Stimulated activated CD4-positive, alpha-beta T cell treated with anti-CD3 and anti-CD28 coated beads, Interleukin-1b, Interleukin-23, amount 100 ng/mL, for 24 hours (primary cell): ENCODE measurements around the gene KRT82.

ENCODE experiments used
- DNase-seq, 4 experiments: peaks; one replicate each; pipeline ENCODE4 v3.0.0-alpha.2; 2020; ENCODE audit warnings: low read depth in 4 of 4, low spot score in 1 of 4

The KRT82 gene

DNA sequence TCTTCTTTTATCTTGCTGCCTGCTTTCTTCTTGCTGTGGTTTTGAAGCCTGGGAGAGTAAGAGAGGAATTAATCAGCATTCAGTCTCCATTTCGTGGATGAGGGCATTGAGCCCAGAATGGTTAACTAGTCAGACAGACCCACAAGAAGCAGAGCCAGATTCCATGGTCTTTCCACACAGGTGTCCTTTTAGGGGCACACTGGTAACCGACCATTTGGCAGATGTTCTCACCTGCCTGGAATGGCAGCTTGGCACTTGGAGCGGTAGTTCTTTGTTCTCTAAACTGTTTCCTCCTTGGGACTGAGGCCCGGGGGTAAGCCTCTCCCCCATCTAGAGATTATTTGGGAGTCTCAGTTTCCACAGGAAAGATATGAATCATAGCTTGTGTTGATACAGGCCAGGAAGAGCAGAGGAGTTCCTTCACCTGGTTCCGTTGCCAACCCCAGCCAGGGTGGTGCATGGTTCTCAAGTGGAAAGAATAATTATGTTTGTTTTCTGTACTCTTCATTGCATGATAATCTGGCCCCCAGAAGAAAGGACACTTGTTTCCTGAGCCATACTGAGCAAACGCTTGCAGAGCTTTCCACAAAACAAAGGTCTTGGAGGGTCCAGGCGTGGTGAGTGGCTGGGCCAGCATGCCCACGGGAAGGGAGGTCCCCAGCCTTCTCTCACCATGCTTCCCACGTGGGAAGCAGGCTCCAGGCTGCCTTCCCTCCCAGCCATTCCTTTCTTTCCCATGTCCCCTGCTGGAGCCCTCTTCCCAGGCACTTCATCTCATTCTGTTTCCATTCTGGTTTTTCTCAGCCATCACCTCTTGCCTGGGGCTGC is 30.1 kb upstream of the KRT82 start:
- no peak for DNase-seq

DNA sequence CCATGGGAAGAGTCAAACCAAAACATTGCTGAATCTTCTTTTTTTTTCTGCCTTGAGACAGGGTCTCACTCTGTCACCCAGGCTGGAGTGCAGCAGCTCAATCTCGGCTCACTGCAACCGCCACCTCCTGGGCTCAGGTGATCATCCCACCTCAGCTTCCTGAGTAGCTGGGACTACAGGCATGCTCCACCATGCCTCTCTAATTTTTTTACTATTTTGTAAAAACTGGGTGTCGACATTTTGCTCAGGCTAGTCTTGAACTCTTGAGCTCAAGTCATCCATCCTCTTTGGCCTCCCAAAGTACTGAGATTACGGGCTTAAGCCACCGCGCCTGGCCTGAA is 29.5 kb upstream of the KRT82 start:
- no peak for DNase-seq

DNA sequence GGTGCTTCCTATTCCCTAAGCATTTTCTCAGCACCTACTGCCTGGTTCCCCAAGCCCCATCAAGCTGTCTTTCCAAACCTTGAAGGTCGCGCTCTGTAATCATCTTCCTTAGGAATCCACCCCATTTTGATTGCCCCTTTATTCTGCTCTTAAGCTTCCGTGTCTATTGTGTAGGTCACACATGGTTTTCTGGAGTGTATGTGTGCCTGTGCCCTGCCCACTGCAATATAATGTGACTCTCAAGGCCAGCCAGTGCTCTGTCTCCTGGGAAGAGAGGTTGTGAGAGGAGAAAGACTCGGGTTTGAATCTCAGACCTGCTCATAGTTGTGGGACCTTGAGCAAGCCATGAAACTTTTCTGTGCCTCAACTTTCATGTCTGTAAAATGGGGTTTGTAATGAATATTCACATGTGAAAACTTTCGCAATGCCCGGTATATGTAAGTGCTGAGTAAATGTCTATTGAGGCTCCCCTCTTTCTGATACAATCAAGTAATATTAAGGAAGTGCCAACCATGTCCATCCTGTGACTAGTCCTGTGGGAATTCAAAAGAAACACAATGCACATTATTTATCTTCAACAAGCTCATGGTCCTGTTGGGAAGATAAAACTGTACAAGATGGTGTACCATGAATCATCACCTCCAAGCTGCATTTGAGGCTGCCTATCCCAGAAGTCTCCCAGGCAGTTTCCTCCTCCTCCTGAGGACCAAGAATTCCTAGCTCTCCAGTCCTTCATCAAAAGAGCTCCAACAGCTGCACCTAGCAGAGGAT is 28.8 kb upstream of the KRT82 start:
- no peak for DNase-seq

DNA sequence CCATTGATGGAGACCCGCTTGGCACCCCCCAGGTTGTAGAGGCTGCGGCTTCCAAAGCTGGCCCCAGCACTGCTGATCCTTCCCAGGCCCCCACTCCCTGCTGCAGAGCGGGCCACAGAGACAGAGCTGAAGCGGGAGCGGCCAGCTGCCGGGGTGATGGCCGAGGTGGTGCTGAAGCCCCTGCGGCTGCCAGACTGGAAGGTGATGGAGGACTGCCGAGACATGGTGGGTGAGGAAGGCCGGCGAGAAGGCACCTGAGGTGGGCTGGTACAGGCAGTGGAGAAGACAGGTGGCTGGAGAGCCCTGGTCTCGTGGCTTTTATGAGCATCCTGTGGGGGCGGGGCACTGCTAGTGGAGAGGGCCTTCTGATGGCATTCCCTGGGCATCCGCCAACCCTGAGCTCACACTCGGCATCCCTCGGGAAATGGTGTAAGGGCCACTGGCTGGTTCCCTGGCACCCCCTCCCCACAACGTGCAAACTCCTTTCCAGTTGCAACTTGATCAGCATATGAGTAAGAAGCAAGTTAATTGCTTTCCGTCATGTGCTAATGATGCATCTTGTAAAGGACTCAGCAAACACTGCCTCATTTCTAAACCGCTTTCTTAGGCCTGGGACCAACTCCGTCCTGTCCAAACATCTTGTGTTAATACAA is 28.1 kb upstream of the KRT82 start, which contains the start of gene KRT75:
Gene KRT75 (minus strand): TSS at position 291 of the 653 bp plus-strand sequence. CDS start 67 bp downstream, at position 224.
- no peak for DNase-seq

DNA sequence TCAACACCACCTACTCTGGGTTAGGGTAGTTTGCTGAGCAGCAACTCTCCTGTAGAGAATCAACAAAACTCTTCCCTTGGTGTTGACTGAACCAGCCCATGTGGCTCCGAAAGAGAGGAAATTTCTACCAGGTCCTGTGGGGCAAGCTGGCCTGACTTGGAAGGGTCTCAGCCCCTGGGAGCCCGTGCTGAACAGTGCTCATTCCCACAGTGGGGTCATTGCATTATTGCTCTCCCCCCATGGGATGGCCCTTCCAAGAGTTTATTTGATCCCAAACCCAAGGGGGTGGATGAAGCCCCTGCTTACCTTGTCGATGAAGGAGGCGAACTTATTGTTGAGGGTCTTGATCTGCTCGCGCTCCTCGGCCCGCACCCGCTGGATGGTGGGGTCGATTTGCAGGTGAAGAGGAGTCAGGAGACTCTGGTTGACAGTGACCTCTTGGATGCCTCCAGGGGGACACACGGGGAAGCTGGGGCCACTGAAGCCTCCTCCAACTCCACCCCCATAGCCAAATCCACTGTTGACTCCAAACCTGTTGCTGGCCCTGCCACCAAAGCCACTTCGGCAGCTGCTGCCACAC is 27.5 kb upstream of the KRT82 start:
- DNase-seq = no peak

DNA sequence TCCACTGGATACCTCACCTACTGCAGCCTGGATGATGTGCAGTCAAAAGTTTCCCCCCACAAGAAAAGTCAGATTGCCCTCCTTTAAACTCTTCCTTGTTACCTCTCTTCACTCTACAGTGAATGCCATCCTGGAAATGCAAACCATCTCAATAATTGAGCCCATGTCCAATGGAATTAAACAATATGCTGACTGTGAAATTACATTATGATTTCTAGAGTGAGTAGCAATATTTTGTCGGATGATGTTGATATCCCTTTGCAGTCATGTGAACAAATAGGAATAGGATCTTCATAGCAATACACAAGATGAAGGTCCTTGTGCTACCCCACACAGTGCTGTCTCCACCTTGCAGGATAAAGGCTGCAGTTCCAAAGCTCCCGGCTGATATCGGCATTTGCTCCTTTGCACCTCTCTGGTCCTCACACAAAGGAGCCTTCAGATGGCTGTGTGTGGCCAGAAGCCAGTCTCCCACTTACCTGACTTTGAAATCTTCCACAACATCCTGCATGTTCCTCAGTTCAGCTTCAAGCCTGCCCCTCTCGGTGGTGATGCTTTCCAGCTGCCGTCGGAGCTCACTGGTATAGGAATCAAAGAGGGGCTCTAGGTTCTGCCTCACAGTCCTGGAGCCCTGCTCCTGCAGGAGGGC is 26.5 kb upstream of the KRT82 start:
- no peak for DNase-seq

DNA sequence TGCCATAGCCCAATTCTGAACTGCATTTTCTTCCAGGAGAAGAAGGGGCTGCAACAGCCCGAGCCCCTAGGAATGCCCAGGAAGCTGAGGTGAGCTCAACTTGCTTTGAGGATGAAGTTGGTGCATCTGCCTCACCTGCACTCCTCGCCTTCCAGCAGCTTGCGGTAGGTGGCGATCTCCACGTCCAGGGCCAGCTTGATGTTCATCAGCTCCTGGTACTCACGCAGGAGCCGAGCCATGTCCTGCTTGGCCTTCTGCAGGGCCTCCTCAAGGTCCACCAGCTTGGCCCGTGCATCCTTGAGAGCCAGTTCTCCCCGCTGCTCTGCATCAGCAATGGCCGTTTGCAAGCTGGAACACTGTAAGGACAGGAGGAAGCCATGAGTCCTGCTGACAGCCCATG is 22.0 kb upstream of the KRT82 start:
- no peak for DNase-seq

DNA sequence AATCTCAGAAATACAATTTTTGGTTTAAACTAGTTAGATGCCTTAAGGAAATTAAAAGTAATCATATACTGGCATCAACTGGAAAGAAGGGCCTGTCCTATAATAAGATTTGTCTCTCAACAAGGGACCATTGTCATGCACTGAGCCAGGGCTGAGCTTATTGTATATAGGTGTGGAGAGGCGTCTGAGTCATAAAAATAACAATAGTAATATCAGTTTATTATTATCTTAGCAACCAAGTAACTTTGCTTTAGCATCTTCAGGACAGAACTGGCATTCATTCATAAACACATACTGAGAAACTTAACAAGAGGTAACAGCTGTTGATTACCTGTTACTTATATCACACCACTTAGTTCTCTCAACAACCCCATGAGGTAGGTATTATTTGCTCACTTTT is 20.9 kb upstream of the KRT82 start:
- DNase-seq = no peak

DNA sequence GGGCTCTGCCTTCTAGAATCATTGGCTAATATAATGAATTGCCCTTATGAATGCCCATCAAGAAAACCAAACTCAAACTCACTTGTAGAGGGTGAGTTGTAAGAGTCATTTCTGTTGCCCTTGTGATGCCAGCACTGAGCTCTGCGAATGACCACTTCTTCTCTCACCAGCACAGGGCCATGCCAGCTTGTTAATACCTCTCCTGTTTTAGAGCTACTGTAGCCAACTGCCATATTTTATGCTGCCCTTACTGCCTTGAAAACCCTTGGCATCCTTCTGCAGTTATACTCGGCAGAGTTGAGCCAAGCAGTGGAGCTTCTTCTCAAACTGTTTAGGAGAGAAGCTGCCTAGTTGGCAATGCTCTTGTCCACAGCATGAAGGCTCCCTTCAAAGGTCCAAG is 19.9 kb upstream of the KRT82 start:
- no peak for DNase-seq

DNA sequence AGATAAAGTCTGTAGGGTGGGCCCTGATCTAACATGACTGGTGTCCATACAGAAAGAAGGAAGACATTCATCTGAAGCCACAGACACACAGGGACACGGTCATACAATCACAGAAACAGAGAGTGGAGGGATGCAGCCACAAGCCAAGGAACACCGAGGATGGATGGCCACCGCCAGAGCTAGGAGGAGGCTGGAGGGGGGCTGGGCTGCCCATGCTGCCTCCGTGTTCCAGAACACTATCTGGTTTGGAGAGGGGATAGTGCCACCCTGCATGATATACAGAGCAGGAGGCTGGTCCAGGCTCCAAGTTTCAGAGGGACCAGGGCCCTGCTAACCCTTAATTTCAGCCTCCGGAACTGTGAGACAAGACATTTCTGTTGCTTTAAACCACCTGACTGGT is 19.3 kb upstream of the KRT82 start:
- no peak for DNase-seq

DNA sequence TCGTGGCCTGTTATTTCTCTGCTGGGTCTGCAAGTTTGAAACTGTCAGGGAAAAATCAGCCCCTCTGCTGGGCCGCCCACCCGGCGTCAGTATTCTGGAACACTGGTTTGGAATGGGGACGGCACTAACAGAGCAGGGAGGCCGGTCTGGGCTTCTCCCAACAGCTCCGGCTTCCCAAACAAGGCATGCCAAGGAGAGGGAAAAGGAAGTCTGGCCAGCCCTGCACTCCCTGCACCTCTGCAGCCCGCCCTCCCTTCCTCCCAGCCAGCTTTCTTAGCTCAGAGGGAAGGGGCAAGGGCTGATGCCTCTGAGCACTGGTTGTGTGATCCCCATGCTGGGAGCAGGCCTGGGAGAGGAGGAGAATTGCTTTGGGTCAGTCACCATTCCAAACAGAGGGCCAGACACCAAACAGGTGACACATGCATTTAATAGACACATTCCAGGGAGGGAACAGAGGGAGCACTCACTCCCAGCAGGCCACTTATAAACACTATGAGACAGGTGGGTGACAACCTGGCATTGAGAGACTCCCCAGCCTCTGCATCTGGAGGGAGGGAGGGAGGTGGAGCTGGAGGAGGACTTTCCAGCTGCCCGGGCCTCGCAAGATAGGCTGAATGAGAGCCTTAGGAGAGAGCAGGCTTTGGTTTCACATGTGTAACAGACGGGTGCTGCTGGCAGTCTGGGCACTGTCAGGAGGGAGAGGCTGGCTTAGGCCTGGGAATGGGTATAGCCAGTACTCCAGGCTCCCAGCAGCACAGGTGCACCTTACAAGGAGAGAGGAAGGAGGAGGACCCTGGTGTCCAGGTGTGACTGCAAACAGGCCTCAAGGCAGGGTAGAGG is 17.7 kb upstream of the KRT82 start:
- no peak for DNase-seq

DNA sequence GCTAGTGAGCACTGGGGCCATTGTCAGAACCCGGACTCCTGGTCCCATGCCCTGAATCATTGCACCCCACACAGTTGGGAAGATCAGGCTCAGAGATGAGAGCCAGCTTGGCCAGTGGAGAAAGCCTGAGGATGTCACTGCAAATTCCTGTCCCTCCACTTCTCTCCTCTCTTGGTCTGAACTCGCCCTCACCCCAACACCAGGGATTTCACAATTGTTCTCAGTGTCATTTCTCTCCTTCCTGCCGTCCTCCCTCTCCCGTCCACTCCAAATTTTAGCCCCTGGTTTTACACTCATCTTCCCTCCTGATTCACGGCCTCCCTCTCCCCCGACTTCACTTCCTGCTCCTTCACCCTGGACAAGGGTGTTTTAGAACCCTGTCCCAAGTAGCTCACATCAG is 16.9 kb upstream of the KRT82 start:
- DNase-seq = no peak

DNA sequence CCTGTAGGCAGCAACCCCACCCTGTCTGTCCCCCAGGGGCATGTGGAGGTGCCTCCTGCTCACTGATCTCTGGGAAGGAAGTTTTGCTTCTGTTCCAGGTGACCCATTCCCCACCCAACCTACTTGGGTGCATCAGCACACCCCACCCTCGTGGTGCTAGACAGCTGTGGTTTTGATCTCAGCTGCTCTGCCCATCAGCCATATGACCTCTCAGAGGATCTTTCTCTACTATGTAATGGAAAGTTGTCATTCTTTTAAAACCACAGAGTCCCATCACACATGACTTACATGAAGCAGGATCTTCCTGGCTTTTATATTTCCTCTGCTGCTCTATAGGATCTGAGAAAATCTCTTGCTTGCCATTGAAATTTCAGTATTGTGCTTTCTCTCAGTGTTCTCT is 13.5 kb upstream of the KRT82 start:
- no peak for DNase-seq

DNA sequence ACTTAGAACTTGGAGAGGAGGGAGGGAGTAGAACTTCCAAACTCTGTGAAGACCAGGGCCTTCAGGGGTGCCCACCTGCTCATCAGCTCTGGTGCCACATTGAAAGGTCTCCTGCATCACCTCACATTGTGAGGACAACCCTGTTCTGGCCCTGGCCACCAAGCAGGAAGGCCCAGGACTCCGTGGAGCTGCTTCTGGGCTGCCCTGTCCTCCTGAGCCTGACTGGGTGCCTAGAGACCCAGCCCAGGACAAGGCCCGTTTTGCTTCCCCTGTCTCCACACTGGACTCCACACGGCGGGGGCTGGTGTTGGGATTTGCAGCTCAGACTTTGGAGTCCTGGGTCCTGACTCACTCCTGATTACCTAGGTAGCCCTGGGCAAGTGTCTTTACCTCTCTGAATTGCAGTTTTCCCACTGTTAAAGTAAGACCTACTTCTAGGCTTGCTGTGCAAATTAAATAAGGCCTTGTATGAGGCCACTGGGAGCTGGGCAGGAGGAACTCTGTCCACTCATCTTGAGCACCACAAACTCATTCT is 12.5 kb upstream of the KRT82 start:
- DNase-seq = no peak

DNA sequence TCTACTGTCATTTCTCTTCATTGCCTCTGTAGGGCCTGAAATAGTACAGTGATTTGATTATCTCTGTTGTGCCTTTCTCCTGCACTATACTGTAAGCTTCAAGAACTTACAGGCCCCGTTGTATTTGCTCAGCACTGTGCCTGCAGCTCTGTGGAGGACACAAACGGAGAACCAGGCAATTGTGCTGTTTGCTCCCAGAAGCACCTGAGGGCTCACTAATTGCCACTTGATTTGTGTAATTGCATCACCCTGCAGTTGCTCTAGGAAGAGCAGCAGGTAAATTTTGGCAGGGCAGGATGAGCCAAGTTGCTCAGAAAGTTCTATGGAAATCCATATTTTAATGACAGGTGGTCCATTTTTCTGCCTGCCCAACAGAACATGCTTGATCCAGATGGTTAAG is 11.6 kb upstream of the KRT82 start:
- no peak for DNase-seq

DNA sequence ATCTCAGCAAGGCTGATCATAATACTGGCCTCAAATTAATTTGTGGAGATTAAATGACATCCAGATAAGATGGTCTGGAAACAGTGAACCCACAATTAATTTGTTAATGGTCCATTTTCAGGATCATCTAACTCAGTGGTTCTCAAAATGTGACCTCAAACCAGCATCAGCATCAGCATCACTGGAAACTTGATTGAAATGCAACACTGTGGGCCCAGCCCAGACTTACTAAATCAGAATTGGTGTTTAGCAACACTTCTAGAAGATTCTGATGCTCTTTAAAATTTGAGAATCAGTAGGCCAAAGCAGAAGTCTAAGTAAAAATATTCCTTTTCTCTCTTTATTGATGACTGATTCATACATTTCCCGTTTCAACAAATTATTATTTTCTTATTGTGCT is 10.7 kb upstream of the KRT82 start:
- DNase-seq = no peak

DNA sequence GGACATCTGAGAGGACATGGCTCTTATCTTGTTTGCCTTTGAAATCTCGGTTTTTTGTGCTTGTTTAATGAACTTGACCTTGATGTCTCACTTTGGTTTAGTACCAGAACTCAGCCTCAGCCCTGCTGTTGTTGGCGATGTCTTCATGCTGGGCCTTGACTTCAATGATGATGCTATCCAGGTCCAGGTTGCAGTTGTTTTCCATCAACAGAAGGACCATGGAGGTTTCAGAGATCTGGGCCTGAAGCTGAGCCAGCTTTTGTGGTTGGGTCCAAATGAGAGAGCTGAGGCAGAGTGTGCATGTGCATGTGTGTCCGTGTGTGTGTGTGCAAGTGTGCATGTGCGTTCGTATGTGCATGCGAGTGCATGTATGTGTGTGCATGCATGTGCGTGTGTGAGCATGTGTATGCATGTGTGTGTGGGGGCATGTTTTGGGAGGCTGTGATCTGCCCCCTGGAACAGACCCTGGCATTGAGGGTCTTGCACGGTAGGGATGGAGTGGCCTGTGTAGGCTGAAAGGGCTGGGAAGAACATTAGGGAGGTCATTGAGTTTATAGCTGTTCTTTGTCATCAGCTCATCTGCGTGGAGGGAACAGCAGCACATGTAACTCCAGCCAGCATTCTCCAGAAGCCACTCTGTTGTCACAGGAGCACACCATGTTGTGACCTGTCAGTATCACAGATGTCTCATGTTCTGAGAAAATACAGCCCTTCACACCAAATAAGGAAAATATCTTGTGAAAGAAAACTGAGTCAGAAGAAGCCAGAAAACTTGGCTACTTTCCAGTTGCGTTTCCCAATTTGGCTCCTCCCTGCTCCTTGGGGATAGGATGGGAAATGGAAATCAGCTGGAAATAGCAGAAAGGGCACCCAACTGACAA is 10.0 kb upstream of the KRT82 start:
- DNase-seq = no peak

DNA sequence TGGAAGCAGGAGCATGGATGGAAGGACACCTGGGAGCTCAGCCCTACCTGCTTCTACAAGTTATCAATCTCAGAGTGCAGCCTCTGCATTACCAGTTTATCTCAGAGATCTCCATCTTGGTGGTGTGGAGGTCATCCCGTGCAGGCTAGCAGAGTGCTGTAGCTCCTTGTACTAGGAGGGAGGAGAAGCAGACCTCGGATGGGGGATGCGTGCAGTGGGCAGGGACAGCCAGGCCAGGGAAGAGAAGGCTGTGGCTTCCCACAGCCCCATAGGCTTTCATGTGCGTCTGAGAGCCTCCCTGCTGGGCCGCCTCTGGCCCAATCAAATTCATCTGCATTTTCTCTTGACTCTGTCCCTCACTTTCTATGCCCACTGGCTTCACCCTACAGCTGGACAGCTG is 8.8 kb upstream of the KRT82 start:
- DNase-seq = no peak

DNA sequence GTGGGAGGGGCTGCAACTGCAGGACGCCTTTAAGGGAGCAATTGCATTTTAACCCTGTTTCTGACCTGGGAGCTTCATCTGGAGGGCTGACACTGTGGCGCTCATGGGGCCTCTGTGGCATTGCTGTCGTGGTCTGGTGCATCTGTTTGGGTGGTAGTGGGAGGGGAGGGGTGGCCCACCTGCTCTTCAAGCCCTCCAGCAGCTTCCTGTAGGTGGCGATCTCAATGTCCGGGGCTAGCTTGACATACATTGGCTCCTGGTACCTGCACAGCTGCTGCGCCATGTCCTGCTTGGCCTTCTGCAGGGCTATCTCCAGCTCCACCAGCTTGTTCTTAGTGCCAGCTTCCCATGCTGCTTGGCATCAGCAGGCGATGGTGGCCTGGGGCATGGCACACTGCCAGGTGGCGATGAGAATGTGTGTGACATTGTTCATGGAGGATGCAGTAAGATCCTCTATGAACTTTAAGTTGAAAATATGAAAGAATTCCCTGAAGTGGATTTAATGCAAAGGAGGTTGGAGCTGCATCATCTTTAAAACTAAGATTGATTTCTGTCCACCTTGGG is 7.7 kb upstream of the KRT82 start:
- DNase-seq = no peak
